NCI-H526 treated with DMSO at 0.1 percent for 48 hours (cell line): ENCODE results near the gene GOLGA1.
"Not testable (repeated sequence)": the region's sequence is repeated elsewhere in the genome, so short reads cannot be mapped to it uniquely, and the experiment has no call there.

Source experiments
- DNase-seq: peaks from one replicate; lab custom pipeline; 2025; lab: John Stamatoyannopoulos, UW

GOLGA1 gene

GRCh38 chr9:124858330-124859046, 82.4 kb downstream of the GOLGA1 start:
- DNase-seq: no peak

- no peak for DNase-seq
Observed at GRCh38 chr9:124857533-124858162, 83.2 kb downstream of the GOLGA1 start.

GRCh38 chr9:124855944-124856765, 84.7 kb downstream of the GOLGA1 start:
- DNase-seq: no peak

GRCh38 chr9:124855566-124855943, 85.3 kb downstream of the GOLGA1 start:
- no peak for DNase-seq

GRCh38 chr9:124854822-124855221, 86.1 kb downstream of the GOLGA1 start:
- DNase-seq: no peak

GRCh38 chr9:124854161-124854560, 86.7 kb downstream of the GOLGA1 start:
- no peak for DNase-seq

- no peak for DNase-seq
Observed at GRCh38 chr9:124853605-124854143, 87.2 kb downstream of the GOLGA1 start.

- DNase-seq: peak; percentile 25
Observed at GRCh38 chr9:124852829-124853531, 87.9 kb downstream of the GOLGA1 start, which contains the start of gene WDR38. WDR38 (plus strand) TSS chr9:124853460; CDS start chr9:124853532, 72 bp downstream.

- no peak for DNase-seq
Observed at GRCh38 chr9:124852121-124852828, 88.6 kb downstream of the GOLGA1 start.

- DNase-seq: no peak
Observed at GRCh38 chr9:124849801-124850200, 91.1 kb downstream of the GOLGA1 start.

GRCh38 chr9:124846969-124847368, 93.9 kb downstream of the GOLGA1 start:
- DNase-seq: no peak

- DNase-seq: not testable (repeated sequence)
Observed at GRCh38 chr9:124846467-124846866, 94.4 kb downstream of the GOLGA1 start.

GRCh38 chr9:124844291-124844690, 96.6 kb downstream of the GOLGA1 start:
- no peak for DNase-seq

- DNase-seq: no peak
Observed at GRCh38 chr9:124843456-124844034, 97.3 kb downstream of the GOLGA1 start.

GRCh38 chr9:124841075-124841821, 99.6 kb downstream of the GOLGA1 start:
- DNase-seq: no peak

GRCh38 chr9:124840300-124840833, 100.5 kb downstream of the GOLGA1 start:
- DNase-seq: no peak

GRCh38 chr9:124839612-124840299, 101.1 kb downstream of the GOLGA1 start:
- DNase-seq: no peak

- not testable (repeated sequence) for DNase-seq
Observed at GRCh38 chr9:124838567-124839275, 102.2 kb downstream of the GOLGA1 start.
